Astrocyte (in vitro differentiated cells and primary cell): ENCODE measurements around the gene DRC1. TPM values are rescaled to one million over a fixed set of nuclear protein-coding genes. Genes with fewer than 3 reads are reported as not detected.

Experiments used
- DNase-seq: peaks from one replicate; pipeline ENCODE4 v3.0.0-alpha.2; 2010; ENCODE audit warnings: low read depth
- FAIRE-seq: peaks from 2 replicates; lab custom pipeline; 2011; peaks lifted over from hg19 to GRCh38; lab: Jason Lieb, UNC
- H2AFZ ChIP-seq: 2 replicates; pipeline ENCODE4 v1.6.0; 2012; ENCODE audit warnings: low read depth, low read length, inconsistent platforms
- H3K27ac ChIP-seq: 2 replicates; pipeline ENCODE4 v1.5.1; 2011; ENCODE audit warnings: low read depth, low read length, inconsistent platforms
- H3K27me3 ChIP-seq: 2 replicates; pipeline ENCODE4 v1.6.0; 2011; ENCODE audit warnings: low read length, inconsistent platforms; ENCODE audit not compliant: insufficient read depth
- H3K36me3 ChIP-seq: 2 replicates; pipeline ENCODE4 v1.5.1; 2011; ENCODE audit warnings: low read length, inconsistent platforms; ENCODE audit not compliant: insufficient read depth
- H3K4me1 ChIP-seq: 2 replicates; pipeline ENCODE4 v1.5.1; 2011; ENCODE audit warnings: low read length, inconsistent platforms; ENCODE audit not compliant: insufficient read depth
- H3K4me2 ChIP-seq: 2 replicates; pipeline ENCODE4 v1.6.0; 2012; ENCODE audit warnings: low read length, inconsistent platforms
- H3K4me3 ChIP-seq: 2 replicates; pipeline ENCODE4 v1.5.1; 2011; ENCODE audit warnings: low read depth, mild to moderate bottlenecking, low read length, inconsistent platforms; ENCODE audit not compliant: insufficient read depth
- H3K79me2 ChIP-seq: 2 replicates; pipeline ENCODE4 v1.6.0; 2012; ENCODE audit warnings: mild to moderate bottlenecking, low read length, inconsistent platforms; ENCODE audit not compliant: insufficient read depth
- H3K9ac ChIP-seq: 2 replicates; pipeline ENCODE4 v1.6.0; 2012; ENCODE audit warnings: mild to moderate bottlenecking, low read length, inconsistent platforms
- H3K9me3 ChIP-seq: 2 replicates; pipeline ENCODE4 v1.5.1; 2012; ENCODE audit warnings: low read depth, mild to moderate bottlenecking, low read length, inconsistent platforms; ENCODE audit not compliant: insufficient read depth
- H4K20me1 ChIP-seq: 2 replicates; pipeline ENCODE4 v1.6.0; 2012; ENCODE audit warnings: low read length, inconsistent platforms; ENCODE audit not compliant: insufficient read depth
- H3K27ac Mint-ChIP-seq: one replicate; pipeline ENCODE4 v1.8.0; 2021; ENCODE audit warnings: mild to moderate bottlenecking, mixed read lengths; ENCODE audit not compliant: unreplicated experiment
- H3K27me3 Mint-ChIP-seq: one replicate; pipeline ENCODE4 v1.8.0; 2021; ENCODE audit warnings: low read depth, mixed read lengths; ENCODE audit not compliant: unreplicated experiment
- H3K36me3 Mint-ChIP-seq: one replicate; pipeline ENCODE4 v1.8.0; 2021; ENCODE audit warnings: low read depth, mixed read lengths; ENCODE audit not compliant: unreplicated experiment
- H3K4me1 Mint-ChIP-seq: one replicate; pipeline ENCODE4 v1.8.0; 2021; ENCODE audit warnings: low read depth, mixed read lengths; ENCODE audit not compliant: unreplicated experiment
- H3K4me3 Mint-ChIP-seq: one replicate; pipeline ENCODE4 v1.8.0; 2021; ENCODE audit warnings: mild to moderate bottlenecking, moderate library complexity, mixed read lengths; ENCODE audit not compliant: unreplicated experiment
- H3K9me3 Mint-ChIP-seq: one replicate; pipeline ENCODE4 v1.8.0; 2021; ENCODE audit warnings: mild to moderate bottlenecking, mixed read lengths; ENCODE audit not compliant: unreplicated experiment
- CTCF ChIP-seq: IDR thresholded peaks from 2 replicates; pipeline ENCODE4 v1.5.1; 2011; ENCODE audit warnings: low read depth, mild to moderate bottlenecking, inconsistent platforms, low read length, moderate library complexity; ENCODE audit not compliant: insufficient read depth
- EZH2 ChIP-seq: IDR thresholded peaks from 2 replicates; pipeline ENCODE4 v1.6.1; 2012; ENCODE audit warnings: mild to moderate bottlenecking, low read length, inconsistent platforms; ENCODE audit not compliant: insufficient read depth
- total RNA-seq: library from RNA; stranded (reverse); gene quantifications from 2 replicates; pipeline ENCODE4 v1.2.1, GENCODE V29; 2021

The DRC1 gene
- total RNA-seq, 1 donor from 2014 or later = 0.27 TPM

- Histone ChIP-seq H3K4me3 (no peak overlapping the region), H3K27ac (peak overlapping the region; percentile 10), H3K79me2 (no peaks in the 10 kb centered on the region), H3K4me2 (peak overlapping the region; percentile 23), H4K20me1 (no peaks in the 10 kb centered on the region), H3K36me3 (no peaks in the 10 kb centered on the region), H3K9ac (no peak overlapping the region), H3K9me3 (no peaks in the 10 kb centered on the region), H3K4me1 (peaks cover 8% of the 10 kb centered on the region), H2AFZ (no peak overlapping the region), H3K27me3 (peaks cover under 1% of the 10 kb centered on the region)
- no peak overlapping the region for H3K27ac Mint-ChIP-seq
- H3K4me3 Mint-ChIP-seq = no peak overlapping the region
- H3K36me3 Mint-ChIP-seq = no peaks in the 10 kb centered on the region
- DNase-seq = peak; percentile 20
- H3K27me3 Mint-ChIP-seq = peaks cover 18% of the 10 kb centered on the region
- FAIRE-seq = no peak
- no peak for TF ChIP-seq EZH2
- no peak for TF ChIP-seq CTCF
- peaks cover 2% of the 10 kb centered on the region for H3K4me1 Mint-ChIP-seq
- peaks cover 2% of the 10 kb centered on the region for H3K9me3 Mint-ChIP-seq
Observed at GRCh38 chr2:26491563-26492167, 89.9 kb downstream of the DRC1 start.

- no peak for FAIRE-seq
- Histone ChIP-seq H2AFZ (no peak overlapping the region), H3K9ac (no peak overlapping the region), H3K4me1 (peaks cover 8% of the 10 kb centered on the region), H4K20me1 (no peaks in the 10 kb centered on the region), H3K4me3 (no peak overlapping the region), H3K27ac (no peak overlapping the region), H3K4me2 (no peak overlapping the region), H3K79me2 (no peaks in the 10 kb centered on the region), H3K36me3 (no peaks in the 10 kb centered on the region), H3K27me3 (peaks cover 2% of the 10 kb centered on the region), H3K9me3 (no peaks in the 10 kb centered on the region)
- no peak for TF ChIP-seq CTCF
- no peak for TF ChIP-seq EZH2
- peaks cover 24% of the 10 kb centered on the region for H3K27me3 Mint-ChIP-seq
- H3K4me3 Mint-ChIP-seq = no peak overlapping the region
- no peak for DNase-seq
- no peak overlapping the region for H3K27ac Mint-ChIP-seq
- H3K36me3 Mint-ChIP-seq = no peaks in the 10 kb centered on the region
- H3K4me1 Mint-ChIP-seq = no peaks in the 10 kb centered on the region
- H3K9me3 Mint-ChIP-seq = peaks cover 2% of the 10 kb centered on the region
Observed at GRCh38 chr2:26492749-26493515, 91.2 kb downstream of the DRC1 start.

- no peak overlapping the region for H3K4me3 ChIP-seq
- Mint-ChIP-seq H3K4me1 (no peaks in the 10 kb centered on the region), H3K4me3 (no peak overlapping the region), H3K27me3 (peaks cover 26% of the 10 kb centered on the region), H3K27ac (no peak overlapping the region), H3K9me3 (peaks cover 2% of the 10 kb centered on the region), H3K36me3 (no peaks in the 10 kb centered on the region)
- H4K20me1 ChIP-seq = no peaks in the 10 kb centered on the region
- no peak overlapping the region for H3K27ac ChIP-seq
- DNase-seq (no peak), FAIRE-seq (no peak)
- no peaks in the 10 kb centered on the region for H3K9me3 ChIP-seq
- H3K9ac ChIP-seq = no peak overlapping the region
- TF ChIP-seq CTCF = no peak
- TF ChIP-seq EZH2 = no peak
- no peak overlapping the region for H3K4me2 ChIP-seq
- H3K27me3 ChIP-seq = peaks cover 4% of the 10 kb centered on the region
- no peaks in the 10 kb centered on the region for H3K79me2 ChIP-seq
- no peaks in the 10 kb centered on the region for H3K36me3 ChIP-seq
- H2AFZ ChIP-seq = no peak overlapping the region
- H3K4me1 ChIP-seq = peaks cover 8% of the 10 kb centered on the region
Observed at GRCh38 chr2:26493566-26493965, 91.8 kb downstream of the DRC1 start.
